Measurements from ENCODE around the gene CNTLN. TPM values are rescaled to one million over a fixed set of nuclear protein-coding genes. Genes with fewer than 3 reads are reported as not detected.

CNTLN gene
- total and polyA plus RNA-seq, 9 donors: 8.4 to 24.8 (median 16.2) TPM

- Histone ChIP-seq H3K9me3 (no peaks in the 10 kb centered on the region), H3K27me3 (no peaks in the 10 kb centered on the region), H3K36me3 (no peaks in the 10 kb centered on the region), H3K27ac (no peak overlapping the region), H3K4me3 (no peak overlapping the region), H3K4me1 (ENCODE audit: insufficient read depth) (no peaks in the 10 kb centered on the region)
- TF ChIP-seq EP300 (IDR thresholded peaks at IDR 0.05) (no peak), POLR2A (IDR thresholded peaks at IDR 0.05) (no peak), CTCF (IDR thresholded peaks at IDR 0.05) (no peak)
- 97 to 100% (median 97%) methylated on average over 2 of the region's 2 CpGs for WGBS, 3 donors
- intact Hi-C loops (cut with DNase I): no loop called here
- DNase-seq: no peak
Observed at GRCh38 chr9:17367035-17367434, 232.2 kb downstream of the CNTLN start.

- Histone ChIP-seq H3K36me3 (no peaks in the 10 kb centered on the region), H3K27me3 (no peaks in the 10 kb centered on the region), H3K4me1 (ENCODE audit: insufficient read depth) (no peaks in the 10 kb centered on the region), H3K4me3 (no peak overlapping the region), H3K27ac (no peak overlapping the region), H3K9me3 (no peaks in the 10 kb centered on the region)
- TF ChIP-seq CTCF (IDR thresholded peaks at IDR 0.05): no peak
- TF ChIP-seq EP300 (IDR thresholded peaks at IDR 0.05): no peak
- TF ChIP-seq POLR2A (IDR thresholded peaks at IDR 0.05): no peak
- no peak for DNase-seq
- 86 to 89% (median 87%) methylated on average over 5 of the region's 5 CpGs for WGBS, 3 donors
- intact Hi-C loops (cut with DNase I): no loop called here
Observed at GRCh38 chr9:17380126-17380861, 245.5 kb downstream of the CNTLN start.

- Histone ChIP-seq H3K36me3 (no peaks in the 10 kb centered on the region), H3K4me3 (no peak overlapping the region), H3K27ac (no peak overlapping the region), H3K4me1 (ENCODE audit: insufficient read depth) (no peaks in the 10 kb centered on the region), H3K27me3 (no peaks in the 10 kb centered on the region), H3K9me3 (no peaks in the 10 kb centered on the region)
- DNase-seq: no peak
- intact Hi-C loops (cut with DNase I): no loop called here
- TF ChIP-seq POLR2A (IDR thresholded peaks at IDR 0.05): no peak
- no peak for TF ChIP-seq EP300 (IDR thresholded peaks at IDR 0.05)
- no peak for TF ChIP-seq CTCF (IDR thresholded peaks at IDR 0.05)
Observed at GRCh38 chr9:17387565-17387964, 252.7 kb downstream of the CNTLN start.

GRCh38 chr9:17389026-17389425, 254.2 kb downstream of the CNTLN start:
- 0 to 59% (median 53%) methylated on average over 1 of the region's 1 CpG for WGBS, 3 donors
- no peaks in the 10 kb centered on the region for H3K27me3 ChIP-seq
- intact Hi-C loops (cut with DNase I): no loop called here
- H3K4me1 ChIP-seq (ENCODE audit: insufficient read depth): no peaks in the 10 kb centered on the region
- DNase-seq: no peak
- no peaks in the 10 kb centered on the region for H3K9me3 ChIP-seq
- H3K4me3 ChIP-seq: no peak overlapping the region
- no peak for TF ChIP-seq POLR2A (IDR thresholded peaks at IDR 0.05)
- no peak for TF ChIP-seq CTCF (IDR thresholded peaks at IDR 0.05)
- TF ChIP-seq EP300 (IDR thresholded peaks at IDR 0.05): no peak
- H3K27ac ChIP-seq: no peak overlapping the region
- H3K36me3 ChIP-seq: no peaks in the 10 kb centered on the region
